ENCODE results near the gene ARID1B.

DNA sequence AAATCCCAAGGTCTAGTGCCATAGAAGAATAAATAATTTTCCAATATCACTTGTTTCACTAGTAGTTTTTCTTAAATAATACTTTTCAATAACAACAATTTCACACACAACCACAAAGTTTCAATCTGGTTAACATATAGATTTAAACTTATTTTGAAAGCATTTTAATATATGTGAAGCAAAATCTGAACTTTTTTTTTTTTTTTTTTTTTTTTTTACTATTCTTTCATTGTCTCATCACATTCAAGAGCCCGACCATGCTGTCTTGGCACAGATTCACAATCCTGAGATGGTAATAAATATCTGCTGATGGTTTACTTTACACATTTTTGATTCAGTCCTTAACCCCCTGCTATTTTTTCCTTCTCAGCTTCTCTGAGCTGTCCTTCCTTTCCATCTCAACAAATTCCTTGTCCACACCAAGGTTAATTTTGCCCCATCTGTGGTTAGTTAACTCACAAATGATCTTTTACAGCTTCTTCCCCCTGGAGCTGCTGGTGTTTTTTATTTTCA is 283.3 kb downstream of the ARID1B start:
- TF ChIP-seq, protein P1, sequence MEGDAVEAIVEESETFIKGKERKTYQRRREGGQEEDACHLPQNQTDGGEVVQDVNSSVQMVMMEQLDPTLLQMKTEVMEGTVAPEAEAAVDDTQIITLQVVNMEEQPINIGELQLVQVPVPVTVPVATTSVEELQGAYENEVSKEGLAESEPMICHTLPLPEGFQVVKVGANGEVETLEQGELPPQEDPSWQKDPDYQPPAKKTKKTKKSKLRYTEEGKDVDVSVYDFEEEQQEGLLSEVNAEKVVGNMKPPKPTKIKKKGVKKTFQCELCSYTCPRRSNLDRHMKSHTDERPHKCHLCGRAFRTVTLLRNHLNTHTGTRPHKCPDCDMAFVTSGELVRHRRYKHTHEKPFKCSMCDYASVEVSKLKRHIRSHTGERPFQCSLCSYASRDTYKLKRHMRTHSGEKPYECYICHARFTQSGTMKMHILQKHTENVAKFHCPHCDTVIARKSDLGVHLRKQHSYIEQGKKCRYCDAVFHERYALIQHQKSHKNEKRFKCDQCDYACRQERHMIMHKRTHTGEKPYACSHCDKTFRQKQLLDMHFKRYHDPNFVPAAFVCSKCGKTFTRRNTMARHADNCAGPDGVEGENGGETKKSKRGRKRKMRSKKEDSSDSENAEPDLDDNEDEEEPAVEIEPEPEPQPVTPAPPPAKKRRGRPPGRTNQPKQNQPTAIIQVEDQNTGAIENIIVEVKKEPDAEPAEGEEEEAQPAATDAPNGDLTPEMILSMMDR (IDR thresholded peaks at IDR 0.05; ENCODE audit: borderline replicate concordance, extremely low read depth, low read length, poor library complexity, severe bottlenecking): no peak
- TF ChIP-seq EZH2 (IDR thresholded peaks at IDR 0.05; ENCODE audit: borderline replicate concordance, low read depth, low read length, severe bottlenecking): no peak

All from DND-41 (cell line).